PC-9 (cell line): ENCODE data around the gene CLASP1. TPM values are rescaled to one million over a fixed set of nuclear protein-coding genes. Genes with fewer than 3 reads are reported as not detected.

ENCODE experiments used
- BruUV-seq: library from RNA; stranded (reverse); fragments of 400-500 nt; replicated peaks from 2 replicates; lab custom pipeline; 2021; lab: Mats Ljungman, UMichigan
- CTCF ChIA-PET: fragments of 300-600 bp; sonication (Branson Sonifier 250); formaldehyde crosslinking; loops from one replicate; lab custom pipeline; 2022; ENCODE audit warnings: antibody characterized with exemption; lab: Charles Lee
- POLR2A ChIA-PET: fragments of 300-600 bp; sonication (Branson Sonifier 250); formaldehyde crosslinking; loops from one replicate; lab custom pipeline; 2022; ENCODE audit warnings: antibody characterized with exemption; ENCODE audit not compliant: unreplicated experiment; lab: Charles Lee
- DNase-seq, 2 experiments: peaks; one replicate each; pipeline versions ENCODE4 v3.0.0 to v3.0.0-alpha.2; 2015 to 2022; ENCODE audit warnings: mixed read lengths in 1 of 2
- H2AFZ ChIP-seq: fragments of 200-600 bp; sonication (generic); 2 replicates; pipeline ENCODE4 v1.8.1; 2017; ENCODE audit warnings: antibody characterized with exemption
- H3F3A ChIP-seq: fragments of 200-600 bp; sonication (generic); 2 replicates; pipeline ENCODE4 v1.8.1; 2017; ENCODE audit warnings: antibody characterized with exemption, mild to moderate bottlenecking, low read depth; ENCODE audit not compliant: insufficient read depth
- H3K27ac ChIP-seq: fragments of 200-600 bp; sonication (generic); 2 replicates; pipeline ENCODE4 v1.6.1; 2016; ENCODE audit warnings: mixed run types
- H3K27me3 ChIP-seq: fragments of 200-600 bp; sonication (generic); 2 replicates; pipeline ENCODE4 v1.6.1; 2016; ENCODE audit warnings: low read depth, mixed run types; ENCODE audit not compliant: insufficient read depth
- H3K36me3 ChIP-seq: fragments of 200-600 bp; sonication (generic); 2 replicates; pipeline ENCODE4 v1.6.1; 2016; ENCODE audit warnings: low read depth, mixed run types
- H3K4me1 ChIP-seq: fragments of 200-600 bp; sonication (generic); replicated peaks from 2 replicates; pipeline ENCODE4 v1.6.1; 2016; ENCODE audit warnings: mixed run types; ENCODE audit not compliant: insufficient read depth
- H3K4me2 ChIP-seq: fragments of 200-600 bp; sonication (generic); 2 replicates; pipeline ENCODE4 v1.6.1; 2017; ENCODE audit warnings: mixed run types
- H3K4me3 ChIP-seq: fragments of 200-600 bp; sonication (generic); 2 replicates; pipeline ENCODE4 v1.6.1; 2016; ENCODE audit warnings: mixed run types
- H3K79me2 ChIP-seq: fragments of 200-600 bp; sonication (generic); 2 replicates; pipeline ENCODE4 v1.6.1; 2017; ENCODE audit warnings: low read depth, mixed run types
- H3K9me2 ChIP-seq: fragments of 200-600 bp; sonication (generic); 2 replicates; pipeline ENCODE4 v1.8.1; 2017; ENCODE audit warnings: mild to moderate bottlenecking; ENCODE audit not compliant: insufficient read depth
- H3K9me3 ChIP-seq: fragments of 200-600 bp; sonication (generic); 2 replicates; pipeline ENCODE4 v1.8.1; 2016; ENCODE audit warnings: low read depth; ENCODE audit not compliant: insufficient read depth
- H4K20me1 ChIP-seq: fragments of 200-600 bp; sonication (generic); 2 replicates; pipeline ENCODE4 v1.8.1; 2017; ENCODE audit not compliant: insufficient read depth
- EZH2 ChIP-seq: fragments of 200-600 bp; sonication (generic); IDR thresholded peaks from 2 replicates; pipeline ENCODE4 v1.8.0; 2017; ENCODE audit warnings: antibody characterized with exemption, low read depth
- intact Hi-C: fragments of 100-400 bp; cut with micrococcal nuclease; formaldehyde crosslinking; loops from one replicate; pipeline ENCODE4 v1.10.0; 2022; ENCODE audit not compliant: unreplicated experiment
- total RNA-seq: library from RNA; stranded (reverse); gene quantifications from 2 replicates; pipeline ENCODE4 v1.2.3, GENCODE V29; 2021
- TF ChIP-seq, protein P1 (sequence below): fragments of 200-600 bp; sonication (generic); conservative IDR thresholded peaks from 2 replicates; pipeline ENCODE4 v1.6.1; 2017; ENCODE audit warnings: mixed run types, antibody characterized with exemption, mild to moderate bottlenecking, moderate library complexity

CLASP1 gene
- total RNA-seq, 1 experiment from 2014 or later, result 61.8 TPM

DNA sequence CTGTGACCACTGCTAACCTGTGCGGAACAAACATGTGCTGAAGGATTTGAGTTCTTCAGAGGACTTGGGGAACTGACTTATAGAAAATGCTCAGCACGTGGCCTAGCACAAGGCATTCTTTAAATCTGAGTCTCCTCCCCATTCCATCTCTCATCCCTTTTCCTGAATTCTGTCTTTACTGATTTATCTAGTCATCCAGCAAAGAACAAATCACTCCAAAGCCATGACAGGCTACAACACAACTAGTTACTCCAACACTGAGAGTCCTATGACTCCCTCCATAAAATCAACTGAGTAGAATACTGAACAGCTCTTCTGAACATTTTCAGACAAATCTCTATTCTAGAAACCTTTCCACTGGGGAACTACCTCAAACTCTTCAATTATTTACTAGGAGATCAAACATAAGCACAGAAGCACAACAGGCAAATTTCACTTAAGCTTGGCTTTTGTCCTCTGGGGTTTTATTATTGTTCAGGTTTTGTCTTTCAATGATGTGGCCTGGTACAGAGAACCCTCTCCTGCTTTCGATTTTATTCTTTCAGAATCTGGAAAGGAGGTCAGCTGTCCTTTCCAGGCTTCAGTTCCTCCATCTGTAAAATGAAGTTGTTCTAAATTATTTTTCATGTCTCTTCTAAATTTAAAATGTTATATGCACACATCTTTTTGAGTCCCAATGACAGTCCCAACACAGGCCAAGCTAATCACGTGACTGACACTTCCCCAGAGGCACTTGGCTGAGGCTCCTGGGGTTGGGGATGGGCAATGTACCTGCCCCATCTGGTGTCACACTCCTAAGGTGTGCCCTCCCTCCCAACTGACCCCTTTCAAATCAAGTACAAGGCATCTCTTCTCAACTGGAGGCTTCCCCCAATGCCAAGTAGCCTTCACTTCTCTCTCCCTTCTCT lies 86.7 kb downstream of the CLASP1 start:
- Histone ChIP-seq H3F3A (no peaks in the 10 kb centered on the region), H3K9me3 (no peaks in the 10 kb centered on the region), H3K4me1 (no peaks in the 10 kb centered on the region), H3K27ac (no peak overlapping the region), H3K27me3 (no peaks in the 10 kb centered on the region), H3K9me2 (no peaks in the 10 kb centered on the region), H2AFZ (no peak overlapping the region), H3K36me3 (no peaks in the 10 kb centered on the region), H3K4me2 (no peak overlapping the region), H4K20me1 (peaks cover 12% of the 10 kb centered on the region; the same call in 1 of the 2 replicates), H3K4me3 (no peak overlapping the region), H3K79me2 (peaks cover 13% of the 10 kb centered on the region)
- intact Hi-C loops, result no loop called here
- DNase-seq, result no peak
- CTCF ChIA-PET, result no interaction called here
- BruUV-seq, result no TSS peak
- POLR2A ChIA-PET, result no interaction called here
- no peak for TF ChIP-seq EZH2
- TF ChIP-seq, protein P1, sequence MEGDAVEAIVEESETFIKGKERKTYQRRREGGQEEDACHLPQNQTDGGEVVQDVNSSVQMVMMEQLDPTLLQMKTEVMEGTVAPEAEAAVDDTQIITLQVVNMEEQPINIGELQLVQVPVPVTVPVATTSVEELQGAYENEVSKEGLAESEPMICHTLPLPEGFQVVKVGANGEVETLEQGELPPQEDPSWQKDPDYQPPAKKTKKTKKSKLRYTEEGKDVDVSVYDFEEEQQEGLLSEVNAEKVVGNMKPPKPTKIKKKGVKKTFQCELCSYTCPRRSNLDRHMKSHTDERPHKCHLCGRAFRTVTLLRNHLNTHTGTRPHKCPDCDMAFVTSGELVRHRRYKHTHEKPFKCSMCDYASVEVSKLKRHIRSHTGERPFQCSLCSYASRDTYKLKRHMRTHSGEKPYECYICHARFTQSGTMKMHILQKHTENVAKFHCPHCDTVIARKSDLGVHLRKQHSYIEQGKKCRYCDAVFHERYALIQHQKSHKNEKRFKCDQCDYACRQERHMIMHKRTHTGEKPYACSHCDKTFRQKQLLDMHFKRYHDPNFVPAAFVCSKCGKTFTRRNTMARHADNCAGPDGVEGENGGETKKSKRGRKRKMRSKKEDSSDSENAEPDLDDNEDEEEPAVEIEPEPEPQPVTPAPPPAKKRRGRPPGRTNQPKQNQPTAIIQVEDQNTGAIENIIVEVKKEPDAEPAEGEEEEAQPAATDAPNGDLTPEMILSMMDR, result no peak

DNA sequence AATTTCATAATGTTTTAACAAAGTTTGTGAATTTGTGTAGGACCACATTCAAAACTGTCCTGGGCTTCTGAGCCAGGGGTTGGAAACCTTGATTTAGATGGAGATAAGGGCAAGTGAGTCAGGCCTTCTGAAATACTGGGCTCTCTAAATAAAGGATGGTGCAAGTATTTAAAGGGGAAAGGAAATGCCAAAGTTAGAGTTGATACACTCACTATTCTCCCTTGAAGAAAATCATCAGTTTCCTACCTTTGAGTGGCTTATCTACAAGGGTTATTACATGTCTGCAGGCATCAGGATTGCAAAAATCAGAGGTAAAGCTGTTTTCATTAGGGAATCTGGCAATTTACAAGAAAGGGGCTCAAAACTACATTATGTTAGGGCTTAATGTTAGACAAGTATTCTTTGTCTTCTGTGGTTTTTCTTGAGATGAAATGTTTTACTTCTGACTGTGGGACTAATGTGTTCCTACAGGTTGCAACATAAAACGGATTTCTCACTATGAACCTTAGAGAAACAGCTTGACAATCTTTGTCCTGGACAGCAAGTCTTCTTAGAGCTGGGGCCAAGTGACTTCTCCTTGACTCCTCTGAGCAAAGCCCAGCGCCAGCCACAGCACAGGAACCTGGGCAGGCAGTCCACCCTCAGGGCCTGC lies 87.5 kb downstream of the CLASP1 start:
- POLR2A ChIA-PET, result interaction anchor here (0.5 to 0.7 kb wide), 3 partner anchors 78 to 89 kb away, joined by 3 to 19 read pairs (median 13); no protein-coding TSS in a partner anchor
- H3K4me1 ChIP-seq, result no peaks in the 10 kb centered on the region
- no peaks in the 10 kb centered on the region for H3K27me3 ChIP-seq
- BruUV-seq, result no TSS peak
- peaks cover 13% of the 10 kb centered on the region for H3K79me2 ChIP-seq
- no peak for DNase-seq
- H3K36me3 ChIP-seq, result no peaks in the 10 kb centered on the region
- peaks cover 12% of the 10 kb centered on the region; the same call in 1 of the 2 replicates for H4K20me1 ChIP-seq
- no peak overlapping the region for H3K4me2 ChIP-seq
- CTCF ChIA-PET, result no interaction called here
- H3F3A ChIP-seq, result no peaks in the 10 kb centered on the region
- no peak for TF ChIP-seq EZH2
- TF ChIP-seq, protein P1, result no peak
- no peaks in the 10 kb centered on the region for H3K9me3 ChIP-seq
- no peaks in the 10 kb centered on the region for H3K9me2 ChIP-seq
- no peak overlapping the region for H3K27ac ChIP-seq
- no peak overlapping the region for H3K4me3 ChIP-seq
- no peak overlapping the region for H2AFZ ChIP-seq
- intact Hi-C loops, result no loop called here

DNA sequence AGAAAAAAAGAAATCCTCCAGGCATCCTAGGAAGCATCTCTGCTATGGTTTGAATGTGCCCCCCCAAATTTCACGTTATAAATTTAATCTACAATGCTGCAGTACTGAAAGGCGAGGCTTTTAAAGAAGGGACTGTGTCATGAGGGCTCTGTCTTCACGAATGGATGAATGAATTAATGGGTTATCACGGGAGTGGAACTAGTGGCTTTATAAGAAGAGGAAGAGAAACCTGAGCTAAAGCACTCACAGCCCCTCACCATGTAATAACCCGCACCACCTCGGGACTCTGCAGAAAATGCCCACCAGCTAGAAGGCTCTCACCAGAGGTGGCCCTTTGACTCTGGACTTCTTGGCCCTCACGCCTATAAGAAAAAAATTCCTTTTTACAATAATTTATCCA lies 90.9 kb downstream of the CLASP1 start:
- Histone ChIP-seq H4K20me1 (peaks cover 11% of the 10 kb centered on the region; the same call in 1 of the 2 replicates), H3K4me3 (no peak overlapping the region), H3K4me1 (no peaks in the 10 kb centered on the region), H3K27ac (no peak overlapping the region), H3K9me2 (no peaks in the 10 kb centered on the region), H3K9me3 (no peaks in the 10 kb centered on the region), H3F3A (no peaks in the 10 kb centered on the region), H3K4me2 (no peak overlapping the region), H3K79me2 (peaks cover 13% of the 10 kb centered on the region), H2AFZ (no peak overlapping the region), H3K27me3 (no peaks in the 10 kb centered on the region), H3K36me3 (no peaks in the 10 kb centered on the region)
- CTCF ChIA-PET, result interaction anchor here (0.7 kb wide), 1 partner anchor 23 kb away, joined by 7 read pairs; no protein-coding TSS in a partner anchor
- DNase-seq, result no peak
- BruUV-seq, result no TSS peak
- POLR2A ChIA-PET, result interaction anchor here (0.7 kb wide), 1 partner anchor 27 kb away, joined by 7 read pairs; no protein-coding TSS in a partner anchor
- TF ChIP-seq EZH2, result no peak
- TF ChIP-seq, protein P1, result no peak
- intact Hi-C loops, result no loop called here
